Measurements from ENCODE around the gene NEU4. TPM values are rescaled to one million over a fixed set of nuclear protein-coding genes. Genes with fewer than 3 reads are reported as not detected.

Gene NEU4
- total RNA-seq, 1 experiment from 2014 or later, result 0.70 TPM

GRCh38 chr2:241796209-241796608, 12.8 kb upstream of the NEU4 start:
- H2BK120ac ChIP-seq (ENCODE audit: low read depth, low read length, poor library complexity, severe bottlenecking), result no peak overlapping the region
- no peak overlapping the region for H3K27ac Mint-ChIP-seq
- no peaks in the 10 kb centered on the region for H3K79me1 ChIP-seq (ENCODE audit: insufficient read depth, low read depth, low read length, poor library complexity, severe bottlenecking)

More at GRCh38 chr2:241796209-241796608, 12.8 kb upstream of the NEU4 start:
- H3K23me2 ChIP-seq (ENCODE audit: insufficient read length, low read depth, low read length, poor library complexity, severe bottlenecking), result no peaks in the 10 kb centered on the region
- Mint-ChIP-seq H3K9me3 (peaks cover 6 to 8% of the 10 kb centered on the region in 2 experiments; a peak in 4 of 5 replicates), H3K4me3 (no peak overlapping the region), H3K4me1 (peaks cover 9 to 16% of the 10 kb centered on the region in 2 experiments), H3K27me3 (ENCODE audit: low read depth) (peaks cover under 1% of the 10 kb centered on the region), H3K36me3 (ENCODE audit: insufficient read depth in 1 of 3, low read depth in 3 of 3) (peaks cover 0 to 3% (median 2%) of the 10 kb centered on the region in 3 experiments; a peak in 1 of 7 replicates)
- no peaks in the 10 kb centered on the region for H3K27me3 ChIP-seq (ENCODE audit: insufficient read depth, low read length)
- H2BK20ac ChIP-seq (ENCODE audit: low read depth, low read length, poor library complexity, severe bottlenecking), result no peak overlapping the region
- H4K91ac ChIP-seq (ENCODE audit: insufficient read length, low read depth, low read length), result no peak overlapping the region
- H3K4me1 ChIP-seq (ENCODE audit: insufficient read depth, low read length), result no peaks in the 10 kb centered on the region
- no peak overlapping the region for H3K4me2 ChIP-seq (ENCODE audit: insufficient read depth, insufficient read length, low read length)
- no peak overlapping the region for H3K9ac ChIP-seq (ENCODE audit: extremely low read depth, insufficient read length, low read length)
- H3K14ac ChIP-seq (ENCODE audit: insufficient read depth, low read length), result no peak overlapping the region
- no peaks in the 10 kb centered on the region for H3K79me2 ChIP-seq (ENCODE audit: insufficient read depth, low read length)
- no peak overlapping the region for H2BK12ac ChIP-seq (ENCODE audit: insufficient read length, low read depth, low read length)
- H3K27ac ChIP-seq (ENCODE audit: insufficient read length, low read depth, low read length), result no peak overlapping the region
- no peaks in the 10 kb centered on the region for H3K9me3 ChIP-seq (ENCODE audit: control insufficient read depth, low read depth, low read length)
- H2AFZ ChIP-seq (ENCODE audit: low read length), result no peak overlapping the region
- no peak overlapping the region for H4K5ac ChIP-seq (ENCODE audit: insufficient read length, low read depth, low read length)
- H2BK5ac ChIP-seq (ENCODE audit: insufficient read length, low read length), result no peak overlapping the region
- no peaks in the 10 kb centered on the region for H4K20me1 ChIP-seq (ENCODE audit: control insufficient read depth, insufficient read depth, insufficient read length)
- no peak for DNase-seq
- H2BK15ac ChIP-seq (ENCODE audit: low read depth, low read length), result no peak overlapping the region
- H3K18ac ChIP-seq (ENCODE audit: insufficient read length, low read depth, low read length), result no peak overlapping the region
- WGBS (ENCODE audit: extremely low coverage, insufficient read length, low lambda C conversion rate), result no CpG with 5 or more reads among the region's 13 CpGs
- no peak for TF ChIP-seq CTCF (conservative IDR thresholded peaks at IDR 0.05)
- no peak overlapping the region for H3T11ph ChIP-seq (ENCODE audit: low read length)
- H3K4ac ChIP-seq (ENCODE audit: low read depth, low read length), result no peak overlapping the region
- H3K23ac ChIP-seq (ENCODE audit: insufficient read length, low read depth, low read length), result no peak overlapping the region
- no peak overlapping the region for H3K56ac ChIP-seq (ENCODE audit: insufficient read length, low read depth, low read length)
- no peak overlapping the region for H4K8ac ChIP-seq (replicated peaks; ENCODE audit: insufficient read length, low read depth, low read length)
- H2AK5ac ChIP-seq (ENCODE audit: insufficient read length, low read length), result no peak overlapping the region
